GM21447 (cell line): ENCODE measurements around the gene COL9A3.

ENCODE experiments used
- ATAC-seq: cut with Tn5 transposase; IDR thresholded peaks from one replicate; pipeline ENCODE4 v1.9.1; 2021; ENCODE audit not compliant: unreplicated experiment

The COL9A3 gene

DNA sequence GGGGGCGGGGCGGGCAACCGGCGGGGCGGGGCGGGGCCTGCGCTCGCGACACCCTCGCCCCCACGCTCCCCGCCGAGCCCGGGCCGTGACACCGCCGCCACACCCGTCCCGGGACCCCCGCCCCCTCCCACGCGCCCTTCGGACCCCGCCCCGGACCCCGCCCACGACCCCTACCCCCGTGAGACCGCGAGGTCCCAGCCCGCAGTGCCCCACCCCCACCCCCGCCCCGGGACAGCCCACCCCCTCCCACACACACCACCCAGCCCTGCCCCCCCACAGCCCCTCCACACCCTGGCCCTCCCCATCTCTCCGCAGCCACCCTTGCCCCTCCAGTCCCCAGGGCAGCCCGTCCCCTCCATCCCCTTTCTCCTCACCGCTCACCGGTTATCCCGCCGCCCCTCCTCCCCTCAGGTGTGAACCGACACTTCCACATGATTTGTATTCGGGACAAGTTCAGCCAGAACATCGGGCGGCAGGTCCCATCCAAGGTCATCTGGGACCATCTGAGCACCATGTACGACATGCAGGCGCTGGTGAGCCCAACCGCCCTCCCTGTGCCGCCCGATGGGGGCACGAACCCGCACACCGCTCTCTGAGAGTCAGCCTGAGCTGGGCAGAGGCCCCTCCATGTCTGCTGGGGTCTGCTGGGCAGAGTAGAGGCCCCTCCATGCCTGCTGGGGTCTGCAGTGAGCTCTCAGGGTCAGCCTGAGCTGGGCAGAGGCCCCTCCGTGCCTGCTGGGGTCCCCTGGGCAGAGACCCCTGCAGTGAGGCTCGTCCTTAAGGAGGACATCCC is 20.0 kb upstream of the COL9A3 start:
- no peak for ATAC-seq

DNA sequence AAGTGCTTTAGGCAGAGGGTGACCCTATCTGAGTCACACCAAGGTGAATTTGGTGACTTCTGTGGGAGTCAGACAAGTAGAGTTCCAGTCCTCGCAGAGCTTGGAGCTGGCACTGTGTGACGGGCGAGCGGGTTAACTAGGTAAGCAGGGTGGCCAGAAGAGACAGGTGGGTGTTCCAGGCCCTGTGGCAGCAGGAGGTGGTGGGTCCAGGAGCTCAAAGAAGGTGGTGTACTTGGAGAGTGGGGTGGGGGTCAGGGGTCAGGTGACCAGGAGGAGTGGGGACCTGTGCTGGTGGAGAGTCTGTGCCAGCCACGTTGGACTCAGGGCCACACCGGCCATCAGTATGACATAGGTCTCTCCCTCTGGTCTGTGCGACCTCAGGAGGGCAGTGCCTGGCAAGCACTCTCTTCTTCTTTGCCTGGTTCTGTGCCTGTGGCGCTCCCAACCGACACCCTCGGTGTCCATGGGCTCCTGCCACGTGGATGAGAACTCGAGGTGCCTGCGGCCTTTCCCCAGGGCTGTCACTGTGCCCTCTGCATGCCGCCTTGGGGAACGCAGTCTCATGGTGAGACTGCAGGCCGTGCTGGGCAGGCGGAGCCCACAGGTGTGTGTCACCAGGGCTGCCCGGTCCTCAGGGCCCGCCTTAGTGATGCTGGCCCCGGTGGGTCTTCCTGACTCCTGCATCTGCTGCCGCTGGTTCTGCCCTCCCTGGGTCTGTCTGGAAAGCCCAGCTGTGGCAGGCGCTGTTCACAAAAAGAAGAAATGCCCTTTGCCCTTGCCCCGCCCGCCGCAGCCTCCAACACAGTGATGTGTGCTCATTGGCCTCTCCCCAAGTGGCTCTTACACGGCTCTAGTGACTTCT is 18.9 kb upstream of the COL9A3 start:
- no peak for ATAC-seq

DNA sequence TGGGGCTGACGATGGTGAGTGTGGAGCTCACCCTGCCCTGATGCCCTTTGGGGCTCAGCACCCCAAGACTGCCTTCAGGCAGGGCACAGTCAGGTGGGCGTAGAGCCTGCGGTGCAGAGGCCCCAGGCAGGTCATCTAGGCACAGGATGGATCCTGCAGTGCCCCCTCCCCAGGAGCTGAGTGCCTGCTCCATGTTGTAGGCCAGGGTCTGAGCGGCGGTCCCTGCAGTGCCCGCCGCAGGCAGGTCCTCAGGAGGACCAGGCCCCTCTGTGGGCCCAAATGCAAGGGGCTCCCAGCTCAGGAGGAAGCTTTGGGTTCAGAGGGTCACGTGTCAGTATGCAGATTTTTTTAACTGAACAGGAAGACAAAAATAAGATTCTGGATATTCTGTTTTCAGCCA is 17.8 kb upstream of the COL9A3 start:
- ATAC-seq = no peak

DNA sequence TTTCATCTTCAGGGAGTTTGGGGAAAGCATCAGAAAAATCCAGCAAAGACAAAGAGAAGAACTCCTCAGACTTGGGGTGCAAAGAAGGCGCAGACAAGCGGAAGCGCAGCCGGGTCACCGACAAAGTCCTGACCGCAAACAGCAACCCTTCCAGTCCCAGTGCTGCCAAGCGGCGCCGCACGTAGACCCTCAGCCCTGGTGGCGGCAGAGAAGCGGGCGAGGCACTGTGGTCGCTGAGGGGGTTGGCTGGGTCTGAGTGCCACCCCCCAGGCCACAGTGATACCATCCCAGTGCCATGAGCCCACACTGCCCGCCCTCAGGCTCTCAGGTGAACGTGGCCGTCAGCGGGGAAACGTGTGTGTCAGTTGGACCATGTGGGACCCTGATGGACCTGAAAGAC is 17.4 kb upstream of the COL9A3 start:
- ATAC-seq = no peak

DNA sequence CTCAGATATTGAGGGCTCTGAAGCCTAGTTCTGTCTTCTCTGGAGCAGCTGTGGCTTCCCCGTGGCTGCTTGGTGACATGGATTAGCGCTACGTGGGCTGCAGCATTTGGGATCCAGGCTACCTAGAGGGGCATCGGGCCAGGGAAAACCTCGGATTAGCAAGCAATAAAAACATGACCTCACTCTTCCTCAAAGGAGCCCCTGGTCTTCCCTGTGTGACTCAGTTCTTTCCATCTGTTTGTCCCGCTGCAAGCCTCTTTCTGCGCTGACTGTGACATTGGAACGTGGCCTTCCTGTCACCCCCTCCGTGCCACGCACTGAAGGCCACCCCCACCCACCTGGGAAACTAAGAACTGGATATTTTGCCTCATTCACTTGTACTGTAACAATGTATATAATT is 17.0 kb upstream of the COL9A3 start:
- no peak for ATAC-seq

DNA sequence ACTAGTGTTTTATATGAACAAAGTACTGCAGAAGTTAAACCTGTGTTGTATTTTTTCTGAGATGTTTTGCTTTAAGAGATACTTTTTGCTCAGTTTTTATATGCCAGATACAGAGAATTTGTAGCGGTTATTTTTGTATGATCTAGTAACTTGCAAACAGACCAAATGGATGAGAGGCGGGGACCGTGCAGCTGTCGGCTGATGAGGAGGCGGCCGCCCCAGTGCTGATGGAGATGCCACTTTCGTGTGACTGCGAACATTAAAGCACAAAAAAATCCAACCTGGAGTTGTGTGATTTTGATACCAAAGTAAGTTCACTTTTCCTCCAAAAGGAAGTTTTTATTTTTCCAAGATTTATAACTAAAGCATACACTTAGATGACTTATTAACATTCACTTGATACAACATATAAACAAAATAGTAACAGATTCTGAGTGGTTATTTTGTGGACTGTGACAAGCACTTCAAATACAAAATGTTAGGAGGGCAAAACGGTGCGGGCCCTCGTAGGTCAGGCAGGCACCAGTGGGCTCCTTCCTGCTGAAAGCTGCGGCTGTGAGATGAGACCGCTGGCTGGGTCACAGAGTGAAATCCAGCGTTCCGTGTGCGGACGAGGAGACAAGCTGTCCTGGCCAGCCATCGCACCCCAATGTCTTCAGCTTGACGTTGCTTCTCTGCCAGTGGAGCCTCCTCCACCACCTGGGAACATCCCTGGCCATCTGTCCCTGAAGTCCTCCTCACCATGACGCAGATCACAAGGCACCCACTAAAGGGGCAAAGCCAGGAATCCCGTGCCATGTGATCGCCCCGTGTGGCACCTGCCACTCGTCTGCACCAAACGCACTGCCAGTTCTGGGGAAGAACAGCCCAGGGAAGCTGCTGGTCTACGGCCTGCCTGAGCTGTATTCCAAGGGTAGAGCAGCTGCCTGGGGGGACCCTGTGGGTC is 16.3 kb upstream of the COL9A3 start:
- ATAC-seq = no peak

DNA sequence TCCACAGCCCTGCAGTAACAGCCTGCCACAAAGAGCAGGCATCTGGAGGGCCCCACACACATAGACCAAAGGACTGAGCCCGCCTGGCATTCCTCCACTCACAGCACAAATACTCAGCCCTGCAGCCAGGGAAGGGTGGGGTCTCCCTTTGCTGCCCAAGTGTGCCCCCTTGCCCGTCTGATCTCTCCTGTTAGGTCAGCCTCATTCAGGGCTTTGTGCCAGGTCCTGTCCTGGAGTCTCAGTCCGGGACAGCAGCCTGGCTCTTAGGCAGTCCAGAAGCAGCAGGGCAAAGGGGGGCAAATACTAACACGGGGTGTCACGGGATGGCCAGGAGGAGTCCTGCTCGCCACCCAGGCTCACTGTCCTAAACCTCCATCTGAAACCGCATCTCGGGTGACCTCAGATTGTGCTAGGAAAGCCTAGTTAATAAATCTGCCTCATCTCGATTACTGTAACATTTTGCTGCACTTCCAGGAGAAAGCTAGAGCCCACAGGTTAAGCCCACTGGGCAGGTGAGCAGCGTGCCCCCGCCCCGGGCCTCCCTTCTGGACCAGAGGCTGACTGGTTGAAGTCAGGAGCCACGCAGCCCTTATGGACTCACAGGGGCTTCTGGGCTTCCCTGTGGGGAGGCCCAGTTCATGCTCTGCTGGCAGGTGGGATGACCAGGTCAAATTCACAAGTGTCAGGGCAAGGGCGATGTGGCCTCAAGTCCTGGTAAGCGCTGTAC is 15.4 kb upstream of the COL9A3 start:
- ATAC-seq = no peak

DNA sequence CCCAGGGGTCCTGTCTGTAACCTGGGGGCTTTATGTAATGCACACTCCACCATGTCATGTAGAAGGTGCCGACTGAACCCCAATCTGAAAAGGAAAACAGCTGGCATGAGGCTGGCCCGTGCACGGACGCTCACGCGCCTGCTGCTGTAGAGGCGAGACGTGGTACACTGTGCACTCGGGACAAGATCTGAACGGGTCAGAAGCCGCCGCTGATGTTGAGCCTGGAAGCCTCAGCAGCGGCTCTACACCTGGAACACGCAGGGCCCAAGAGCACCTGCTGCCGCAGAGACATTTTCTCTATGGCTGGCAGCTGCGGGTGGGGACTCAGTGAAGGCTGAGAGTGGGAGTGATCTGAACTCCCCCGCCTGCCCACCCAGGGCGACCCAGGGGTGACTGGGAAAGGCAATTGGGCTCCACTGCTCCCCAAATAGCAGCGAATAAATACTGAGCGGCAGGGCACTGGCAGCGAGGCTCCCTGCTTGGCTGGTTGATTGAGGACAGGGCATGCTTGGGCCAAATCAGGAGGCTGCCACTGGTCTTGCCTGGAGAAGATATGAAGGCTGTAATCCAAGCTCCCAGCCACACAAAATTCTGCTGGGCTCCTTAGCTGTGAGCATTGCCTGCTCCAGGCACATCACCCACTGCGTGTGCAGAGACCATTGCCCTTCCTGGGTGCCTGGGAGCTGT is 14.7 kb upstream of the COL9A3 start:
- no peak for ATAC-seq

DNA sequence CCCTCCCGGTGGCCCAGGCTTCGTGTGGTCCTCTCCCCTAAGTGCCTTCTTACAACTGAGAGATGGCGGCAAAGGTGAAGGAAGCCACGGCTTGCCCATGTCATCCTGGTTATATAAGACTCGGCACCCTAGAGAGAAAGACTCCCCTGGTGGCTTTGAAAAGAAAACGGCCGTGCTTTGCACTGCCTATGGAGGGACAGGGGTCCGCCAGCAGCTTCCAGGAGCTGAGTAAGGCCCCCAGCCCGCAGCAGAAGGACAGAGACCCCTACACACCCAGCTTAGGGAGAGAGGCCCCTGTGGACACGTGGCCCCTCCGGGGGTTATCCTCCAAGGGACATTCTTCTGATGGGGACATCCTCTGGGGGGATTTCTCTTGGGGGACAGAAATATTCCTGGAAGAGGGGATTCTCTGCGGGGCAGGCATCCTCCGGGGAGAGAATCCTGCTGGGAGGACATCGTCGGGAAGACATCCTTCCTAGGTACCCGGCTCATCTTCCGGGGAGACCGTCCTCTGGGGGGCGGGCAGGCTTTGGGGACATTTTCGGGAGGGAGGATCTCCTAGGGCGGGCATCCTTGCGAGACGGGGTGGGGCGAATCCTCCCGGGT is 12.7 kb upstream of the COL9A3 start:
- no peak for ATAC-seq

DNA sequence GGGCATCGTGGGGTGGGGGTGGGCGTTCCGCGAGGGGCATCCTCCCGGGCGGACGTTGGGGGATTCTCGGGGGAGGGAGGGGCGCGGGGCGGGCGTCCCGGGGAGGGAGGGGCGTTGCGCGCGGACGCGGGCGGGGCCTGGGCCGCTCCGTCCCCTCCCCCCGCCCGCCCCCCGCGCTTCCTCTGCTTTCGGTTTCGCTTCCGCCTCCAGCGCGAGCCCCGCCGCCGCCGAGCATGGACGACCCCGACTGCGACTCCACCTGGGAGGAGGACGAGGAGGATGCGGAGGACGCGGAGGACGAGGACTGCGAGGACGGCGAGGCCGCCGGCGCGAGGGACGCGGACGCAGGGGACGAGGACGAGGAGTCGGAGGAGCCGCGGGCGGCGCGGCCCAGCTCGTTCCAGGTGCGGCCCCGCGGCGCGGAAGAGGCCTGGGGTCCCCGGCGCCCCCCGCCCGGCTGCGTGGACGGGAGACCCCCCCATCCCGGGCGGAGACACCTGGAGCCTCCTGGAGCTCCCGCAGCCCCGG is 12.2 kb upstream of the COL9A3 start, which contains the start of gene OGFR:
OGFR (plus strand) TSS at position 209 of the 528 bp plus-strand sequence; CDS start at position 234, 25 bp downstream.
- ATAC-seq = no peak

DNA sequence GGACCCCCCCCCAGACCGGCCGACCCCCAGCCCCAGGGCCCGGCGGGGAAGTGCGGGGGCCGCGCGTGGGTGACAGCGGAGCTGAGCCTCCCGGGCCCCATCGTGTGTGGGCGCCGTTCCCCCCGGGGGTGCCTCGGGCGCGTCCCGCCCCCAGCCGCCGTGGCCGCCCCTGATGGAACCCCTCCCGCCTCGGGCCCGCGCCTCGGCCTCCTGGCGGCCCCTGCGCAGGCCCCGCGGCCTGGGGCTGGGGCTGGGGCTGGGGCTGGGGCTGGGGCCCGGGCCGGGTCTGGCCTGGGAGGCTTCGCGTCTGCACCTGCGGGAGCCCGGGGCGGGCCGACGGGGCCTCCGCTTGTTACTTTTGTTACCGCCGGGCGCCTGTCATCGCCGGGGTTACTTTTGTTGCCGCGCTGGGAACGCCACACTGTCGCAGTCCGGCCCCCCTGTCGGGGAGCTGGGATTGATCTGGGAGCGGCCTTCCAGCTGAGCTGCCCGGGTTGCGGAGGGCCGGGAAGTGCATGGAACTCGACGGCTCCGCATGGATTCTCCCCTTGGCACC is 11.6 kb upstream of the COL9A3 start:
- no peak for ATAC-seq

DNA sequence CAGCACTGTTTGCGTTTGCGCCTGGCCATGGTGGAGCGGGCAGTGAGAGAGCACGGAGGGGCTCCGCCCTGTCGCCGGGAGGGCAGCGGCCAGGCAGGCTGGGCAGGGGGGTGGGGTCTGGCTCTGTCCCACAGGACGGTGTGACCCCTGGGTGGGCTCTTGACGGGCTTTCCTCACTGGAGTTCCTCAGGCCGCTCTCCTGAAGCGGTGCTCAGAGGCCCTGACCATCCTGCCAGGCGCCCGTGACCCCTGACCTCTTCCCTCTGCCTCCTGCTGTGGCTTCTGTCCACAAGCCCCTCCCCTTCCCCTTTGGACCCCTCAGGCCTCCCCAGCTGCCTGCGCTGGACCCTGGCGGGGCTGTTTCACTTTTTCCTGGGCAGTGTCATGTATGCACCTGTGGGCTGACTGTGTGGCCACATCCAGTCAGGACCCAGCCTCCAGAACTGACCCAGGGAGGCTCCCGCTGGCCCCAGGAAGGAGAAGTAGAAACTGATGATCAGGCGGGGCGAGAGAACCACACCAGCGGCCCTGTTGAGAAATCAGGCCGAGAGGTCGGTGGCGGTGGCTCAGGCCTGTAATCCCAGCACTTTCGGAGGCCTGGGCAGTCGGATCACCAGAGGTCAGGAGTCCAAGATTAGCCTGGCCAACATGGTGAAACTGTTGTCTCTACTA is 11.0 kb upstream of the COL9A3 start:
- ATAC-seq = no peak

DNA sequence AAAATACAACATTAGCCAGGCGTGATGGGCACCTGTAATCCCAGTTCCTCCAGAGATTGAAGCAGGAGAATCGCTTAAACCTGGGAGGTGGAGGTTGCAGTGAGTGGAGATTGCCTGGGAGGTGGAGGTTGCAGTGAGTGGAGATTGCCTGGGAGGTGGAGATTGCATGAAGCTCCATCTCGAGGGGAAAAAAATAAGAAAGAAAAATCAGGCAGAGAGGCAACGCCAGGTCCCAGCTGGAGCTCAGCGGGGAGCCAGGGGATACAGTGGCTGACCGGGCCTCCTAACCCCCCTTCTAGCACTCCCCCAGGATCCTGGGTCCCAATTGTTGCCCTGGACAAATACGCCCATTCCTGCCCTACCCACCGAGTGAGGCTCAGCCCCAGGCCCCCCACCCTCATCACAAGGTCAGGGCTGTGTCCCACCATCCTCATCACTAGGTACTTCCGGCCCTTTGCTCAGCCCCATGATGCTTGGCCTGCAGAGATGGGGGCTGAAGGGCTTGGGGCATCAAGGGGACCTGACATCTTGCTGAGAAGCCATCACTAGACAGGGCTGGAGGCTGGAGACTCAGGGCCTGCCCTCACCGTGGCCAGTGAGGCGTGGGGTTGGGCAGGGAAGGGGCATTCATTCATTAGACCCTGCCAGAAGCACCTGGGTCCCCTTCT is 10.3 kb upstream of the COL9A3 start:
- ATAC-seq = no peak

DNA sequence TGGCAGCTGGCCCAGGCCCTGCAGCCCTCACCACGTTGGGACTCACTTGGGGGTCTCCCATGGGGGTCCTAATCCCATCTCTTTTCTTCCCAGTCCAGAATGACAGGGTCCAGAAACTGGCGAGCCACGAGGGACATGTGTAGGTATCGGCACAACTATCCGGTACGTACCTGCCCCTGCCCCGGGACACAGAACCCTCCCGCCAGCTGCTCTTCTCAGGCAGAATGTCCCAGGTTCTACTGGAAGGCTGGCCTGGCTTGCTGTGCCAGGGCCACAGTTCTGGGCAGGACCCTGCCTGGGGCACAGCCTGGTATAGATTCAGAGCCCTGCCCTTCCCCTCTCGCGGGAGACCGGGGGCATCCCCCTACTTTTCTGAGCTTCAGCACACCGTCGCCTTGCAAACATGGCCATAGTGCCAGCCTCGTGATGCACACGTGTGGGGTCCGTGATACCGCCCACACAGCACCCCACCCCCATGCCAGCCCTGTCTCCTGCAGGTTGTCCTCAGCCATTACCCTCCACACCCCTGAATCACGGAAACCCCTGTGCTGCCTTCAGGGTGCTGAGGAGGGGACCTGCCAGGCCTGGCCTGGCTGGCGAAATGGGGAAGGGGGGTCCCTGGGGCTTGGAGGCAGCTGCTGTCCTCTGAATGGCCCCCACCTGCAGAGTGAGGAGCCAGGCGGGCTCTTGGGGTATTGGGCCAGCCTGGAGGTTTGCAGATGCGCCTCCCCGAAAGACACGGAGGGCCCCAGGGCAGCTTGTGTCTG is 9.2 kb upstream of the COL9A3 start:
- ATAC-seq = no peak

DNA sequence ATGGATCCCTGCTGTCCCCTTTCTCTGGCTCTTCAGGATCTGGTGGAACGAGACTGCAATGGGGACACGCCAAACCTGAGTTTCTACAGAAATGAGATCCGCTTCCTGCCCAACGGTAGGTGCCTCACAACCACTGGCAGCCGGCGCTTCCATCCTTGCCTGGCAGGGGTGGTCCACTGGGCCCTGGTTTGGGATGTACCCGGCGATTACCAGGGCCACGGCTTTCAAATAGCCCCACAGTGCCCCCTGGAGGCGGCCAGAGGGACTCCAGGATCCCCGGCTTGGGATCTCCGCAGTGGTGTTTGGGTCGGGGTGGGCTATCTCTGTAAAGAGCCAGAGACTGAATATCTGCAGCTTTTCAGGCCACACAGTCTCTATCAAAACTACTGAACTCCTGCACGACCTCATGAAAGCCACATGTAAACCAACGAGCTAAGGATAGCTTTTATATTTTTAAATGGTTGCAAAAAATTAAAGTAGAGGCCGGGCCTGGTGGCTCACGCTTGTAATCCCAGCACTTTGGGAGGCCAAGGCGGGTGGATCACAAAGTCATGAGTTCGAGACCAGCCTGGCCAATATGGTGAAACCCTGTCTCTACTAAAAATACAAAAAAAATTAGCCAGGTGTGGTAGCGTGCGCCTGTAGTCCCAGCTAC is 8.5 kb upstream of the COL9A3 start:
- no peak for ATAC-seq
